NT2/D1 (cell line): ENCODE measurements around the gene TIMM44.
A peak's percentile ranks its signal among the peaks of the same experiment; 100 is the strongest.

Experiments used
- DNase-seq: peaks from one replicate; pipeline ENCODE4 v3.0.0-alpha.2; 2011; ENCODE audit warnings: low read depth, low spot score
- H3K27me3 ChIP-seq: 2 replicates; pipeline ENCODE4 v1.6.0; 2011; ENCODE audit warnings: mild to moderate bottlenecking; ENCODE audit not compliant: insufficient read length, insufficient read depth
- H3K36me3 ChIP-seq: 2 replicates; pipeline ENCODE4 v1.6.1; 2011; ENCODE audit warnings: mild to moderate bottlenecking, low read length, mixed read lengths; ENCODE audit not compliant: insufficient read depth, insufficient read length
- H3K4me1 ChIP-seq: 2 replicates; pipeline ENCODE4 v1.5.1; 2011; ENCODE audit not compliant: insufficient read depth, insufficient read length
- H3K4me3 ChIP-seq: 2 replicates; pipeline ENCODE4 v1.5.1; 2011; ENCODE audit warnings: low read depth; ENCODE audit not compliant: insufficient read length
- H3K9ac ChIP-seq: 2 replicates; pipeline ENCODE4 v1.6.0; 2011; ENCODE audit warnings: low read depth; ENCODE audit not compliant: insufficient read length
- H3K9me3 ChIP-seq: 2 replicates; pipeline ENCODE4 v1.5.1; 2011; ENCODE audit warnings: mild to moderate bottlenecking, low read length; ENCODE audit not compliant: insufficient read depth
- SUZ12 ChIP-seq: IDR thresholded peaks from 2 replicates; pipeline ENCODE4 v1.6.1; 2011; ENCODE audit not compliant: insufficient read length, insufficient read depth; ENCODE audit errors: extremely low read depth
- YY1 ChIP-seq: IDR thresholded peaks from 2 replicates; pipeline ENCODE4 v1.6.1; 2011; ENCODE audit not compliant: insufficient read length, insufficient read depth
- ZNF274 ChIP-seq: IDR thresholded peaks from 2 replicates; pipeline ENCODE4 v1.6.1; 2011; ENCODE audit warnings: mild to moderate bottlenecking, low read depth, low read length

Gene TIMM44

DNA sequence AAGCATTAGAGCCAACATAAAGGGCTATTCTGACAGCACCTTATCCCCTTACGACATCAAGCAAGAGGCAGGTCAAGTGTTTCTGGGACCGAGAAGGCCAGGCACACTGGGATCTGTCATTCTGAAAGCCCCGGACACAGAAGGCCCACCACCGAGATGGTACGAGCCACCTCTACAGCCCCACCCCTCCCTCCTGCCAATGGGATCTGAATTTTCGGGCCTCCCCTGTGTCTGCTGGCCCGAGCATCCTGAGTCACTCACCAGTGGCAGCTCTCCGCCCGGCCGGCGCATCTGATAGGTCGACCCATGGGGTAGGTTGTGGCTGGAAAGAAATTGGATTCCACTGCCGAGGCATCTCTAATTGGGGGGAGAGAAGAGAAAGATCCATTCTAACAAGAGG is 2.6 kb downstream of the TIMM44 start:
- peaks cover 11% of the 10 kb centered on the region for H3K4me1 ChIP-seq
- no peaks in the 10 kb centered on the region for H3K9me3 ChIP-seq
- no peak for DNase-seq
- no peak for TF ChIP-seq SUZ12
- TF ChIP-seq ZNF274 = no peak
- TF ChIP-seq YY1 = no peak
- no peak overlapping the region for H3K9ac ChIP-seq
- no peak overlapping the region for H3K4me3 ChIP-seq
- H3K36me3 ChIP-seq = peaks cover 62% of the 10 kb centered on the region
- H3K27me3 ChIP-seq = no peaks in the 10 kb centered on the region

DNA sequence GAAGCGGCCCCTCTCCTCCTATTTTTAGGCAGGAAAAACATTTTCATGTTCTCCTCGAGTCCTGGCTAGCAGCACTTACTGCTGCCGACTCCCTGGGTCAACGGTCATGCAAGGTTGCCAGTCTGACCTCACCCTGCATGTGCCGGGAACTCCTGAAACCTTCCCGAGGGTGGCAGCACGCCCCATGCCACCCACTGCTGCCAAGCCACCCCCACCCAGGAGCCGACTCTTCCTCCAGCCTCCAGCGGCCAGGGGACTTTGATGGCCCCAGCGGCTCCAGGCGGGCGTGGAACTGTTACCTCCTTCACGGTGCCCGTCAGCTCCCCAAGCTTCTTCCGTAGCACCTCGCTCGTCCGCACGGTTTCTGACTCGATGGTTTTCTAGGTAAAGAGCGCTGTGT is 8.7 kb downstream of the TIMM44 start:
- Histone ChIP-seq H3K36me3 (peaks cover 92% of the 10 kb centered on the region), H3K9ac (no peak overlapping the region), H3K9me3 (no peaks in the 10 kb centered on the region), H3K27me3 (no peaks in the 10 kb centered on the region), H3K4me1 (peaks cover 3% of the 10 kb centered on the region), H3K4me3 (no peak overlapping the region)
- TF ChIP-seq YY1 (no peak), SUZ12 (no peak), ZNF274 (no peak)
- DNase-seq = no peak

DNA sequence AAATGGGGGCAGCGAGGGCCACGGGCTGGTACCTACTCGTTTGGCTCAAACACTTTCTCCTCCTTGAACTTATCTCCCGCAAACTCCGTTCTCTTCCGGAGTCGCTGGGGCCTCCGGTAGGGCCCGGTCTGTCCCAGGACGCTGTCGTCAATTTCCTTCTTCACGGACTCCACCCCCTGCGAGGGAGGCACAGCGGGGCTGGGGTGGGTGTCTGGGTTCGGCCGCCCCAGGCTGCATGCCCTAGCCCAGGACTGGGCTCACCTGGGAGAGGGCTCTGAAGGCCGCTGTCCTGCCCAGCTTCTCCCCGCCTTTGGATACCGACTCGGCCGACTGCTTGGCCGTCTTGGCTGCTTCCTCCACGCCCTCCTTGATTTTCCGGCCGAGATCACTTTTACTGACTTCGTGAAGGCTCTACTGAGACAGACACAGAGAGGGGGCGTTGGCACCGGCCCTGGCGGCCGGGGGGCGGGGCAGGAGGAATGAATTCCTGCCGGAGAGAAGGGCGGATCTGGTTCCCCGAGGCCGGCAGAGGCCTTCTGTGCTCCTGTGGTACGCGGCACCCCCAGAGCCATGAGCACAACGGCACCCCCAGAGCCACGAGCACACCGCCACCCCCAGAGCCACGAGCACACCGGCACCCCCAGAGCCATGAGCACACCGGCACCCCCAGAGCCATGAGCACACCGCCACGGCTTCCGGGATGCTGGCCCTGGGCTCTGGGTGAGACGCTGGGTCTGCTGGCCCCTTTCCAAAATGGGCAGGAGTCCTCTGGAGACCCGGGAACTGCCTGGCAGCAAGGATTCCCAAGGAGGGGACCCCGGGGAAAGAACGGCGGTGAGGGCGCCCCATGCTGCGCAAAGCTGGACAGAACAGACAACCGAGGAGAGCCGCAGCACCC is 9.4 kb downstream of the TIMM44 start:
- TF ChIP-seq SUZ12 = no peak
- TF ChIP-seq YY1 = no peak
- TF ChIP-seq ZNF274 = no peak
- Histone ChIP-seq H3K4me3 (no peak overlapping the region), H3K4me1 (peaks cover 4% of the 10 kb centered on the region), H3K27me3 (no peaks in the 10 kb centered on the region), H3K36me3 (peaks cover 88% of the 10 kb centered on the region), H3K9ac (no peak overlapping the region), H3K9me3 (no peaks in the 10 kb centered on the region)
- no peak for DNase-seq

DNA sequence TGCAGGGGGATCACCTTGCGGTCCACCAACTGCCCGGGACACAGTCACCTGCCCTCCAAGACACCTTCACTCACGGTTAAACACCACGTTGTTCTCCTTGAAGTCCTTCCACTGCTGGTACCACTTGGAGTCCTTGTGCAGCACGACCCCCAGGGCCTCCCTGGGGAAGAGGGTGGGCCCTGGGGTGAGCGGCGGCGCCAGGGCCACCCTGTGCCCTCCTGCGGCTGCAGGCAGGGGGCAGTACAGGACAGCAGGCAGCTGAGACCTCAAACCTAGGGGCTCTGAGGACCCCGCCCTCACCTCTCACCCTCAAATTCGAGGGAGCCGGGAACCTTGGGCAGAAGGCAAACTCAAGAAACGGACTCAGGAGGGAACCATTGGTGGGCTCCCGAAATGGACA is 10.1 kb downstream of the TIMM44 start:
- Histone ChIP-seq H3K4me1 (peaks cover 8% of the 10 kb centered on the region), H3K4me3 (no peak overlapping the region), H3K9ac (no peak overlapping the region), H3K27me3 (no peaks in the 10 kb centered on the region), H3K9me3 (no peaks in the 10 kb centered on the region), H3K36me3 (peaks cover 85% of the 10 kb centered on the region)
- TF ChIP-seq SUZ12 = no peak
- TF ChIP-seq YY1 = no peak
- no peak for TF ChIP-seq ZNF274
- DNase-seq = no peak

DNA sequence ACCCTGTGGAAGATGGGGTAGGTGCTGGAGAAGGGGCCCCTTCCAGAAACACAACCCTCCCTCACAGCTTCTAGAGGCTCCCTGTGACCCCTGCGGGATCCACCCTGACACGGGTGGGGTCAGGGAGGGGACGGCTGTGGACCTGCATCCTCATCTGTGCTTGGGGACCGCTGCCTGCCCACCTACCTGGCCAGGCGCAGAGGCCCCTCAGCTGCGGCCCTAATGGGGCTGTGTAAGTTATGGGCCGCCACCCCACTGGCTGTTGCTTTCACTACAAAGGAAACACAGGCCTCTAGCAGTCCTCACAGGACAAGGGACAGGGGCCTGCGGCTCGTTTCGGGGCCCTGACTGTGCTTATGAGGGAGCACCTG is 10.6 kb downstream of the TIMM44 start:
- H3K4me3 ChIP-seq = no peak overlapping the region
- no peaks in the 10 kb centered on the region for H3K9me3 ChIP-seq
- no peak for TF ChIP-seq SUZ12
- no peak for TF ChIP-seq YY1
- no peak for TF ChIP-seq ZNF274
- H3K9ac ChIP-seq = peak overlapping the region; percentile 50
- peaks cover 86% of the 10 kb centered on the region for H3K36me3 ChIP-seq
- DNase-seq = no peak
- peaks cover 11% of the 10 kb centered on the region for H3K4me1 ChIP-seq
- no peaks in the 10 kb centered on the region for H3K27me3 ChIP-seq

DNA sequence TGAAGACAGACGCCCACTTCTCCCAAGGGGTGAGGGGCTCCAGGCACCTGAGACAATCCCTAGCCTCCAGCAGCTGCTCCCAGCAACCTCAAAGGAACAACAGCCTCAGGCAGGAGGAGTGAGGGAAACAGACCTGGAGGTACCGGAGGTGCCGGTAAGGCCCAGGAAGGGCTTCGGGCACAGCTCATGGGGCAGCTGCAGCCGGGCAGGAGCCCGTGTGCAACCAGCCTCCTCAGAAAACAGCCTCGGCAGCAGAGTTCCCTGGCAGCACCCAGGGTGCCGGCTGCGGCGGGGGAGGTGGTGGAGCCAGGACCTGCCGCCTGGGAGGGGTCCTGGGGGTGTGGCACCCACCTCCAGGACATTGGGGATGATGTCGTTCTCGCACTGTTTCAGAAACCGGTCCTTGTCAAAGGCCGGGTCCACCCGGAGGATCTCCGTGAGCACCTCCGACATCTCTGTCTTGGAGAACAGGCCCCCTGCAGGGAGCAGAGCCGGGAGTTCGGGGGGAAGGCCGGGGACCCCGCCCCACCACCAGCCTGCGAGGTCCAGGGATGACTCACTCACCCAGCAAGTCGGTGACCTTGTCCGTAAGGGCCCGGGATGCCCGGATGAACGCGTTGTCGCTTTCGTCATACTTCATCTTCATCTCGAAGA is 11.1 kb downstream of the TIMM44 start:
- Histone ChIP-seq H3K9ac (no peak overlapping the region), H3K27me3 (no peaks in the 10 kb centered on the region), H3K9me3 (no peaks in the 10 kb centered on the region), H3K4me3 (no peak overlapping the region), H3K4me1 (peaks cover 16% of the 10 kb centered on the region), H3K36me3 (peaks cover 87% of the 10 kb centered on the region)
- no peak for DNase-seq
- no peak for TF ChIP-seq ZNF274
- TF ChIP-seq YY1 = no peak
- TF ChIP-seq SUZ12 = no peak
